ENCODE measurements around the gene AKAP13. TPM values are rescaled to one million over a fixed set of nuclear protein-coding genes. Genes with fewer than 3 reads are reported as not detected.
"Not testable (repeated sequence)": the region's sequence is repeated elsewhere in the genome, so short reads cannot be mapped to it uniquely, and the experiment has no call there.

AKAP13 gene
- polyA plus RNA-seq, 1 donor from 2014 or later, result 152 TPM

- peak overlapping the region; percentile 14 to 73 (median 70) for H3K27ac Mint-ChIP-seq
- H3K4me1 Mint-ChIP-seq, result peaks cover 18 to 22% (median 21%) of the 10 kb centered on the region in 3 donors
- H3K9me3 Mint-ChIP-seq, result peaks cover 0 to 3% (median 0%) of the 10 kb centered on the region in 3 donors
- H3K4me3 Mint-ChIP-seq, result peak overlapping the region; percentile 88 to 97 (median 92)
- H3K27me3 Mint-ChIP-seq, result no peaks in the 10 kb centered on the region
- H3K36me3 Mint-ChIP-seq, result no peaks in the 10 kb centered on the region
Observed at GRCh38 chr15:85795337-85796305, 415.2 kb downstream of the AKAP13 start.

- not testable (repeated sequence) for H3K27me3 Mint-ChIP-seq, H3K9me3 Mint-ChIP-seq, H3K36me3 Mint-ChIP-seq
- H3K4me1 Mint-ChIP-seq, result peaks cover 22 to 27% (median 24%) of the 10 kb centered on the region in 3 donors
- peak overlapping the region in 1 of 4 donors; percentile 88 for H3K4me3 Mint-ChIP-seq
- peak overlapping the region in 2 of 3 donors; percentile 14 to 67 for H3K27ac Mint-ChIP-seq
Observed at GRCh38 chr15:85796371-85796770, 416.0 kb downstream of the AKAP13 start.
